ENCODE results near the gene ITLN1. TPM values are rescaled to one million over a fixed set of nuclear protein-coding genes. Genes with fewer than 3 reads are reported as not detected.

The ITLN1 gene
- total and polyA plus RNA-seq, 2 donors (not counting 3 experiments of a cell fraction or from before 2014, with no cell fraction given) = 0.12 TPM; not detected in 1

GRCh38 chr1:160846281-160846680 is 38.7 kb downstream of the ITLN1 start:
- intact Hi-C loops (cut with micrococcal nuclease) (no loop called here), dilution Hi-C loops (cut with MboI; ENCODE audit: extremely low pct_ligation_motif_present, low sequenced_read_pairs) (no loop called here)
- Histone ChIP-seq H3K27ac (ENCODE audit: insufficient read depth, low read depth, low read length) (no peak overlapping the region), H3K9ac (replicated peaks; ENCODE audit: extremely low read depth, insufficient read depth, low read length) (no peak overlapping the region), H3K9me1 (replicated peaks; ENCODE audit: control insufficient read depth, extremely low read depth, insufficient read depth, low read length) (no peaks in the 10 kb centered on the region), H3K36me3 (ENCODE audit: control insufficient read depth in 2 of 2, extremely low read depth in 1 of 2, insufficient read depth in 2 of 2, low read length in 2 of 2) (no peaks in the 10 kb centered on the region), H3K4me1 (ENCODE audit: control insufficient read depth, extremely low read depth, insufficient read depth, low read length) (no peaks in the 10 kb centered on the region), H3K9me3 (replicated peaks; ENCODE audit: control insufficient read depth, insufficient read depth, low read length) (no peaks in the 10 kb centered on the region), H3K27me3 (ENCODE audit: control insufficient read depth in 2 of 2, insufficient read depth in 2 of 2, low read length in 2 of 2) (no peaks in the 10 kb centered on the region), H2AFZ (ENCODE audit: low read depth, low read length) (no peak overlapping the region), H4K20me1 (replicated peaks; ENCODE audit: control insufficient read depth, extremely low read depth, insufficient read depth, low read length) (no peaks in the 10 kb centered on the region), H3K4me2 (ENCODE audit: insufficient read depth, low read length) (no peak overlapping the region), H3K4me3 (replicated peaks in 1 of 3; ENCODE audit: insufficient read depth in 1 of 3, low read depth in 1 of 3, low read length in 3 of 3) (no peak overlapping the region), H3K79me2 (ENCODE audit: control insufficient read depth, insufficient read depth, low read length) (no peaks in the 10 kb centered on the region)
- FAIRE-seq (no peak), DNase-seq (ENCODE audit: low read depth, low spot score) (no peak)
- no TSS peak for BruUV-seq (replicated peaks)
- TF ChIP-seq JUN (IDR thresholded peaks at IDR 0.05; ENCODE audit: borderline replicate concordance, insufficient read depth, insufficient read length, low read depth) (no peak), CTCF (IDR thresholded peaks at IDR 0.05; ENCODE audit: extremely low read depth in 1 of 2, insufficient read depth in 1 of 2, low read depth in 1 of 2, low read length in 2 of 2) (no peak), GATA2 (IDR thresholded peaks at IDR 0.05; ENCODE audit: insufficient read depth, insufficient read length, low read depth, low read length) (no peak), MAX (IDR thresholded peaks at IDR 0.05; ENCODE audit: insufficient read depth, insufficient read length) (no peak), EZH2 (IDR thresholded peaks at IDR 0.05; ENCODE audit: borderline replicate concordance, low read depth, low read length, severe bottlenecking) (no peak), POLR2AphosphoS5 (IDR thresholded peaks at IDR 0.05; ENCODE audit: insufficient read depth, low read depth, low read length) (no peak), POLR2A (IDR thresholded peaks at IDR 0.05; ENCODE audit: low read depth, low read length) (no peak), FOS (IDR thresholded peaks at IDR 0.05; ENCODE audit: borderline replicate concordance, insufficient read depth, low read length) (no peak), MYC (IDR thresholded peaks at IDR 0.05; ENCODE audit: low read depth, low read length) (no peak)
- POLR2A ChIA-PET = no interaction called here
- CTCF ChIA-PET = interaction anchor here (0.7 to 1.0 kb wide), 2 partner anchors 11 to 66 kb away, joined by 3 read pairs; no protein-coding TSS in a partner anchor
